Nucleus accumbens (tissue), 56 donors: ENCODE results near the gene TMEM119.
"Not testable (repeated sequence)": the region's sequence is repeated elsewhere in the genome, so short reads cannot be mapped to it uniquely, and the experiment has no call there.

Experiments
- DNase-seq, 56 donors: peaks; one replicate each; lab custom pipeline; 2025; lab: John Stamatoyannopoulos, UW

The TMEM119 gene

GRCh38 chr12:108635201-108635996 is 37.5 kb upstream of the TMEM119 start:
- no peak for DNase-seq

- peak in 2 of 56 donors; percentile 26 to 27 for DNase-seq
Observed at GRCh38 chr12:108634341-108634751, 36.5 kb upstream of the TMEM119 start.

- DNase-seq: peak in 22 of 56 donors; percentile 15 to 57 (median 30)
Observed at GRCh38 chr12:108633534-108634248, 35.8 kb upstream of the TMEM119 start, which contains the start of gene SELPLG. SELPLG (minus strand) TSS chr12:108633894; CDS start chr12:108624307, 9,587 bp downstream.

GRCh38 chr12:108633081-108633533 is 35.2 kb upstream of the TMEM119 start:
- no peak for DNase-seq

- DNase-seq: not testable (repeated sequence)
Observed at GRCh38 chr12:108631261-108631660, 33.4 kb upstream of the TMEM119 start.

- no peak for DNase-seq
Observed at GRCh38 chr12:108630481-108631207, 32.8 kb upstream of the TMEM119 start.

GRCh38 chr12:108629824-108630476 is 32.1 kb upstream of the TMEM119 start:
- no peak for DNase-seq

GRCh38 chr12:108629151-108629550 is 31.3 kb upstream of the TMEM119 start:
- no peak for DNase-seq

- no peak for DNase-seq
Observed at GRCh38 chr12:108627134-108627920, 29.4 kb upstream of the TMEM119 start.

GRCh38 chr12:108625228-108625627 is 27.3 kb upstream of the TMEM119 start:
- no peak for DNase-seq

- no peak for DNase-seq
Observed at GRCh38 chr12:108623577-108623976, 25.7 kb upstream of the TMEM119 start.

GRCh38 chr12:108622921-108623514 is 25.1 kb upstream of the TMEM119 start:
- no peak for DNase-seq

GRCh38 chr12:108622421-108622820 is 24.5 kb upstream of the TMEM119 start:
- no peak for DNase-seq

- no peak for DNase-seq
Observed at GRCh38 chr12:108621161-108621560, 23.3 kb upstream of the TMEM119 start.

GRCh38 chr12:108620236-108620879 is 22.5 kb upstream of the TMEM119 start:
- DNase-seq: no peak

- no peak for DNase-seq
Observed at GRCh38 chr12:108619369-108620160, 21.7 kb upstream of the TMEM119 start.

GRCh38 chr12:108618953-108619274 is 21.0 kb upstream of the TMEM119 start:
- not testable (repeated sequence) for DNase-seq
